Hepatocyte (in vitro differentiated cells): ENCODE data around the gene ZNG1B.
"Not testable (repeated sequence)": the region's sequence is repeated elsewhere in the genome, so short reads cannot be mapped to it uniquely, and the experiment has no call there.

Source experiments
- CTCF ChIP-seq: fragments of 200-600 bp; sonication (generic); IDR thresholded peaks from 2 replicates; pipeline ENCODE4 v1.5.1; 2016; ENCODE audit warnings: antibody characterized with exemption, mild to moderate bottlenecking; ENCODE audit not compliant: poor library complexity
- EZH2 ChIP-seq: fragments of 200-600 bp; sonication (generic); IDR thresholded peaks from 2 replicates; pipeline ENCODE4 v1.6.1; 2016; ENCODE audit warnings: antibody characterized with exemption, mild to moderate bottlenecking, borderline replicate concordance
- EZH2phosphoT487 ChIP-seq: fragments of 200-600 bp; sonication (generic); IDR thresholded peaks from one replicate; pipeline ENCODE4 v1.6.1; 2018; ENCODE audit warnings: antibody characterized with exemption, mild to moderate bottlenecking, low read depth, moderate library complexity; ENCODE audit not compliant: unreplicated experiment, severe bottlenecking

- not testable (repeated sequence) for TF ChIP-seq CTCF, EZH2, EZH2phosphoT487
These were observed 95.5 kb downstream of the ZNG1B start for GRCh38 chr2:113532991-113533390.
